Sigmoid colon (tissue), 7 donors: ENCODE results near the gene KIF2B. TPM values are rescaled to one million over a fixed set of nuclear protein-coding genes. Genes with fewer than 3 reads are reported as not detected.
"Not testable (repeated sequence)": the region's sequence is repeated elsewhere in the genome, so short reads cannot be mapped to it uniquely, and the experiment has no call there.

Experiments
- DNase-seq: peaks from one replicate; pipeline ENCODE4 v3.0.0-alpha.2; 2019
- H3K27ac ChIP-seq, 4 donors: fragments of 200-600 bp; sonication (generic); one replicate each; pipeline ENCODE4 v1.5.1; 2016 to 2019; ENCODE audit warnings: mild to moderate bottlenecking in 1 of 4
- H3K27me3 ChIP-seq, 3 donors: fragments of 200-600 bp; sonication (generic); one replicate each; pipeline ENCODE4 v1.5.1; 2019; ENCODE audit warnings: mild to moderate bottlenecking in 1 of 3
- H3K36me3 ChIP-seq, 4 donors: fragments of 200-600 bp; sonication (generic); one replicate each; pipeline ENCODE4 v1.5.1; 2016 to 2019
- H3K4me1 ChIP-seq, 4 donors: fragments of 200-600 bp; sonication (generic); one replicate each; pipeline ENCODE4 v1.5.1; 2017 to 2019
- H3K4me3 ChIP-seq, 4 donors: fragments of 200-600 bp; sonication (generic); one replicate each; pipeline ENCODE4 v1.5.1; 2017 to 2019; ENCODE audit warnings: mild to moderate bottlenecking in 2 of 4, moderate library complexity in 1 of 4
- H3K9me3 ChIP-seq, 4 donors: fragments of 200-600 bp in 3 of 4; sonication (generic) in 3 of 4; one replicate each; pipeline versions ENCODE4 v1.5.1 to v1.6.1; 2013 to 2019
- CTCF ChIP-seq, 4 experiments: fragments of 450-650 bp in 3 of 4; fragments of 200-600 bp in 1 of 4; IDR thresholded peaks; one replicate each; pipeline ENCODE4 v1.5.1; 2016 to 2019; ENCODE audit warnings: antibody characterized with exemption in 4 of 4, mild to moderate bottlenecking in 3 of 4, moderate library complexity in 2 of 4
- EP300 ChIP-seq, 4 donors: sonication (generic); formaldehyde crosslinking; IDR thresholded peaks; one replicate each; pipeline ENCODE4 v1.6.1; 2017; ENCODE audit warnings: antibody characterized with exemption in 4 of 4
- POLR2A ChIP-seq, 2 donors: fragments of 450-650 bp; IDR thresholded peaks; one replicate each; pipeline ENCODE4 v1.6.1; 2016; ENCODE audit warnings: antibody characterized with exemption in 2 of 2, mild to moderate bottlenecking in 2 of 2, moderate library complexity in 2 of 2
- POLR2AphosphoS5 ChIP-seq, 4 donors: sonication (generic); formaldehyde crosslinking; IDR thresholded peaks; one replicate each; pipeline ENCODE4 v1.6.1; 2017; ENCODE audit warnings: antibody characterized with exemption in 4 of 4
- WGBS, 2 donors: extraction: QIAGEN DNeasy Blood & Tissue Kit; methylation state at CpG; one replicate each; pipeline ENCODE4 v1.1.7; 2013; 5-methylcytosine and 5-hydroxymethylcytosine counted together
- intact Hi-C: fragments of 100-400 bp; cut with DNase I; formaldehyde crosslinking; loops from one replicate; pipeline ENCODE4 v1.15.1; 2023
- polyA plus RNA-seq, 3 donors: library from polyadenylated mRNA; stranded (reverse); fragments of 200-250 nt; gene quantifications; one replicate each; pipeline ENCODE4 v1.2.3, GENCODE V29; 2013
- total RNA-seq, 4 donors: library from RNA; depleted of rRNA; stranded (reverse); fragments of >200 nt; gene quantifications; one replicate each; pipeline ENCODE4 v1.1.0, GENCODE V29; 2016
- donor health status: healthy with polysubstance abuse.
- donor health status: Bipolar disorder and iron deficiency.
- donor health status: healthy.

The KIF2B gene
- total and polyA plus RNA-seq, 7 donors, result not detected

GRCh38 chr17:53823341-53824050 is 769 bp downstream of the KIF2B start:
- Histone ChIP-seq H3K27me3 (no peaks in the 10 kb centered on the region), H3K9me3 (peaks cover 0 to 6% (median 0%) of the 10 kb centered on the region in 4 donors), H3K4me3 (no peak overlapping the region), H3K27ac (no peak overlapping the region), H3K36me3 (no peaks in the 10 kb centered on the region), H3K4me1 (no peaks in the 10 kb centered on the region)
- TF ChIP-seq POLR2AphosphoS5 (IDR thresholded peaks at IDR 0.05) (no peak), POLR2A (IDR thresholded peaks at IDR 0.05) (no peak), CTCF (IDR thresholded peaks at IDR 0.05) (no peak), EP300 (IDR thresholded peaks at IDR 0.05) (no peak)
- intact Hi-C loops, result no loop called here
- DNase-seq, result no peak
- 94 to 95% methylated on average over 32 of the region's 32 CpGs for WGBS, 2 donors

GRCh38 chr17:53834771-53835170 is 12.0 kb downstream of the KIF2B start:
- H3K9me3 ChIP-seq, H3K4me3 ChIP-seq, intact Hi-C loops, H3K4me1 ChIP-seq, H3K27me3 ChIP-seq, DNase-seq, H3K27ac ChIP-seq, H3K36me3 ChIP-seq: not testable (repeated sequence)
- 72 to 79% methylated on average over 8 of the region's 8 CpGs for WGBS, 2 donors

GRCh38 chr17:53837131-53837530 is 14.4 kb downstream of the KIF2B start:
- Histone ChIP-seq H3K4me1 (no peaks in the 10 kb centered on the region), H3K4me3 (no peak overlapping the region), H3K27ac (no peak overlapping the region), H3K36me3 (no peaks in the 10 kb centered on the region), H3K9me3 (peaks cover 0 to 6% (median 0%) of the 10 kb centered on the region in 4 donors), H3K27me3 (no peaks in the 10 kb centered on the region)
- intact Hi-C loops, result no loop called here
- no peak for TF ChIP-seq EP300 (IDR thresholded peaks at IDR 0.05)
- no peak for TF ChIP-seq POLR2AphosphoS5 (IDR thresholded peaks at IDR 0.05)
- no peak for TF ChIP-seq CTCF (IDR thresholded peaks at IDR 0.05)
- TF ChIP-seq POLR2A (IDR thresholded peaks at IDR 0.05), result no peak
- DNase-seq, result no peak

- 80% methylated on average over 5 of the region's 5 CpGs for WGBS, 2 donors
- Histone ChIP-seq H3K4me3 (no peak overlapping the region), H3K4me1 (no peaks in the 10 kb centered on the region), H3K36me3 (no peaks in the 10 kb centered on the region), H3K27ac (no peak overlapping the region), H3K27me3 (no peaks in the 10 kb centered on the region), H3K9me3 (no peaks in the 10 kb centered on the region)
- intact Hi-C loops, result no loop called here
- DNase-seq, result no peak
- TF ChIP-seq EP300 (IDR thresholded peaks at IDR 0.05), result no peak
- no peak for TF ChIP-seq POLR2A (IDR thresholded peaks at IDR 0.05)
- no peak for TF ChIP-seq CTCF (IDR thresholded peaks at IDR 0.05)
- no peak for TF ChIP-seq POLR2AphosphoS5 (IDR thresholded peaks at IDR 0.05)
These were observed 21.9 kb downstream of the KIF2B start for GRCh38 chr17:53844491-53845107.

GRCh38 chr17:53871128-53871527 is 48.4 kb downstream of the KIF2B start:
- H3K4me1 ChIP-seq, H3K4me3 ChIP-seq, H3K9me3 ChIP-seq, intact Hi-C loops, H3K27ac ChIP-seq, DNase-seq, H3K27me3 ChIP-seq, H3K36me3 ChIP-seq: not testable (repeated sequence)
- WGBS, 2 donors, result 86 to 93% methylated on average over 5 of the region's 5 CpGs
